Neural progenitor cell (in vitro differentiated cells): ENCODE results near the gene EMILIN2.

Source experiments
- EZH2 ChIP-seq: fragments of 200-600 bp; sonication (generic); IDR thresholded peaks from 2 replicates; pipeline ENCODE4 v1.6.1; 2017; ENCODE audit warnings: antibody characterized with exemption, mild to moderate bottlenecking, moderate library complexity
- TF ChIP-seq, protein P1 (sequence below): fragments of 200-600 bp; sonication (generic); IDR thresholded peaks from 2 replicates; pipeline ENCODE4 v1.5.1; 2017; ENCODE audit warnings: antibody characterized with exemption, mild to moderate bottlenecking

DNA sequence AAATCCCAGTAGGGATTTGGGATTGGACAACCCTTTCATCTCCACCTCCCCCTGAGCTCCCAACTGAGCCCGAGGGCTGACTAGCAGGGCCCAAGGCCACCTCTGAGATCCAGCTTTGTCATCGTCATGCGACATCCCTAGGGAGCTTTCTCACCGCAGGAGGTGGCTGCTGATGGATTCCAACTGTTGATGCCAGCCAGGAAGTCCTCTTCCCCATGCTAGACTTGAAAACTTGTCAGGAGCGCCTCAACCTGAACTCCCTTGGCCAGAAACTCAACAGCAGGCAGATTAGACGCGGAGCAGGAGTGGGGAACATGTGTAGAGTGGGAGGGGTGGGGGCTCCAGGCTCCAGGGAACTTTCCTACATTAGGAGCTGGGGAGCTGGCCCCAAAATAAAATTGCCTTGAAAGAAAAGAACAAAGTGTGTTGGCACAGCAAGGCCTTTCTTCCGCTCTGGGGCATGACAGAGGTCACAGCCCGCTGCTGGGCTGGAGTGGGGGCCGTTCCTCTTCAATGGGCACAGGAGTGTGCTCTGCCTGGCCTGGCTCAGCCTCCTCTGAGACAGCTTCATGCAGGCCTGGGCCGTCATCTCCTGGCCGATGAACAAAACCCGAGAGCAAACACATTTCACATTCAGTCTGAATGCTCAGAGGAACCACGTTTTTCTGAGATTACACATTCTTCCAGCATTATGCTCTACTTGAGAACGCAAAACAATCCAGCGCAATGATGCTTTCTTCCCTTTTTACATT lies 34.5 kb downstream of the EMILIN2 start:
- TF ChIP-seq, protein P1, sequence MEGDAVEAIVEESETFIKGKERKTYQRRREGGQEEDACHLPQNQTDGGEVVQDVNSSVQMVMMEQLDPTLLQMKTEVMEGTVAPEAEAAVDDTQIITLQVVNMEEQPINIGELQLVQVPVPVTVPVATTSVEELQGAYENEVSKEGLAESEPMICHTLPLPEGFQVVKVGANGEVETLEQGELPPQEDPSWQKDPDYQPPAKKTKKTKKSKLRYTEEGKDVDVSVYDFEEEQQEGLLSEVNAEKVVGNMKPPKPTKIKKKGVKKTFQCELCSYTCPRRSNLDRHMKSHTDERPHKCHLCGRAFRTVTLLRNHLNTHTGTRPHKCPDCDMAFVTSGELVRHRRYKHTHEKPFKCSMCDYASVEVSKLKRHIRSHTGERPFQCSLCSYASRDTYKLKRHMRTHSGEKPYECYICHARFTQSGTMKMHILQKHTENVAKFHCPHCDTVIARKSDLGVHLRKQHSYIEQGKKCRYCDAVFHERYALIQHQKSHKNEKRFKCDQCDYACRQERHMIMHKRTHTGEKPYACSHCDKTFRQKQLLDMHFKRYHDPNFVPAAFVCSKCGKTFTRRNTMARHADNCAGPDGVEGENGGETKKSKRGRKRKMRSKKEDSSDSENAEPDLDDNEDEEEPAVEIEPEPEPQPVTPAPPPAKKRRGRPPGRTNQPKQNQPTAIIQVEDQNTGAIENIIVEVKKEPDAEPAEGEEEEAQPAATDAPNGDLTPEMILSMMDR: no peak
- no peak for TF ChIP-seq EZH2
